Middle frontal gyrus (tissue), 1 donor: Measurements from ENCODE around the gene TBC1D9B.
A peak's percentile ranks its signal among the peaks of the same experiment; 100 is the strongest.

Source experiments
- DNase-seq: peaks from one replicate; pipeline ENCODE4 v3.0.0-alpha.2; 2015; ENCODE audit warnings: low spot score; ENCODE audit errors: extremely low spot score

The TBC1D9B gene

GRCh38 chr5:179821298-179822058 lies 86.2 kb downstream of the TBC1D9B start:
- peak; percentile 72 for DNase-seq

GRCh38 chr5:179820483-179821297 lies 87.0 kb downstream of the TBC1D9B start, which contains the start of gene SQSTM1:
SQSTM1 (plus strand) TSS chr5:179820905; CDS start chr5:179820937, 32 bp downstream.
- peak; percentile 83 for DNase-seq

GRCh38 chr5:179820127-179820482 lies 87.6 kb downstream of the TBC1D9B start:
- no peak for DNase-seq

- no peak for DNase-seq
These were observed 88.2 kb downstream of the TBC1D9B start for GRCh38 chr5:179819296-179820126.

GRCh38 chr5:179818746-179819295 lies 88.9 kb downstream of the TBC1D9B start:
- DNase-seq, result peak; percentile 85

GRCh38 chr5:179817890-179818745 lies 89.6 kb downstream of the TBC1D9B start:
- DNase-seq, result no peak

GRCh38 chr5:179817470-179817840 lies 90.2 kb downstream of the TBC1D9B start:
- no peak for DNase-seq

- no peak for DNase-seq
These were observed 90.8 kb downstream of the TBC1D9B start for GRCh38 chr5:179816796-179817469.

GRCh38 chr5:179816401-179816795 lies 91.3 kb downstream of the TBC1D9B start:
- no peak for DNase-seq

GRCh38 chr5:179815491-179816249 lies 92.0 kb downstream of the TBC1D9B start:
- no peak for DNase-seq

GRCh38 chr5:179814090-179814489 lies 93.6 kb downstream of the TBC1D9B start:
- no peak for DNase-seq

- DNase-seq, result no peak
These were observed 94.6 kb downstream of the TBC1D9B start for GRCh38 chr5:179812997-179813607.

- no peak for DNase-seq
These were observed 95.4 kb downstream of the TBC1D9B start for GRCh38 chr5:179812135-179812825.
